ENCODE results near the gene ZDHHC16.

DNA sequence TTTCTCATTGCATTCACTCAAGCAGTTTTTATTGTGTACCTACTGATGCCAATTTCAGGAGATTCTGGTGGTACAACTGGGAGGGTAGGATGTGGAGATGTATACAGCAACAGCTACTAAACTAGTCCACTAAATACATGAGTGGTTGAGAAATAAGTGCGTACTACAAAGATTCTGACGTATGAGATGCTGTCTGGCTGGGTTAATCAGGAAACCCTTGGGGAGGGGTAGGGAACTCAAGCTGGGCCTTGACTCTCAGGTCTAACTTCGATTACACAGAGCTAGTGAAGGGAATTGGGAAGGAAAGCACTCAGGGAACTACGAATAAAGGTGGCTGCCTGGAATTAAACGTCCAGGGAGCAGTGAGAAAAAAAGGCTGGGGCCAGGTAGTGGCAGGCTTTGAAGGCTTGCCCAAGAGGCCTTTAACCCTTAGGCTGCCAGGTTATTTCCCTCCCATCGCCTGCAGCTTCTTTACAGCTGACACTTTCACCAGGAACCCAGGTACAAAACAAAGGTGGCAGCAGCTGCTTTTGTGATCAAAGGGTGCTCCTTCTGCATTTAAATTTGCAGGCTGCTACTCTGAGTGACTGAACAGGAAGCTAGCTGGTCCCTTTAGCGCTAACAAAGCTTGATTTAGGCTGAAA is 49.0 kb downstream of the ZDHHC16 start:
- no peak for TF ChIP-seq CTCF (IDR thresholded peaks at IDR 0.05)
- no peak for TF ChIP-seq POLR2A (IDR thresholded peaks at IDR 0.05)
